Middle frontal gyrus (tissue), 1 donor: ENCODE results near the gene ZSCAN20.

Experiments used
- DNase-seq: peaks from one replicate; pipeline ENCODE4 v3.0.0-alpha.2; 2015; ENCODE audit warnings: low spot score; ENCODE audit errors: extremely low spot score

The ZSCAN20 gene

GRCh38 chr1:33529957-33530356 lies 57.5 kb downstream of the ZSCAN20 start:
- no peak for DNase-seq

DNA sequence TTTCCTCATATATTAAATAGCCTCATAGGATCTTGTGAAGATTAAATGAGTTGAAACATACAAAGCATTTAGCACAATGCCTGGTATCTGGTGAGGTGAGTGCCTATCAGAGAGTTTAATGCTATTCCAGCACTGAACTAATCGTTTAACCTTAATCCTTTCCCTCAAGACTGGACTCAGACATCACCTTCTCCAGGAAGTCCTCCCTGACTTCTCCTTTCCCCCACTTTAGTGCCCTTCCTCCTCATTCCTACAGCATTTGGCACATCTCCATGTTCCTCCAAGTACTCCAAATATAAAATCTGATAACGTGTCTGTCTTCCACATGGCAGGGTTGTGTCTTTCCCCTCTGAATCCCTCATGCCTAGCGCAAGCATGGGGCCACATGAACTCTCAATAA lies 59.8 kb downstream of the ZSCAN20 start:
- DNase-seq: no peak

GRCh38 chr1:33532936-33533335 lies 60.5 kb downstream of the ZSCAN20 start:
- DNase-seq: no peak

DNA sequence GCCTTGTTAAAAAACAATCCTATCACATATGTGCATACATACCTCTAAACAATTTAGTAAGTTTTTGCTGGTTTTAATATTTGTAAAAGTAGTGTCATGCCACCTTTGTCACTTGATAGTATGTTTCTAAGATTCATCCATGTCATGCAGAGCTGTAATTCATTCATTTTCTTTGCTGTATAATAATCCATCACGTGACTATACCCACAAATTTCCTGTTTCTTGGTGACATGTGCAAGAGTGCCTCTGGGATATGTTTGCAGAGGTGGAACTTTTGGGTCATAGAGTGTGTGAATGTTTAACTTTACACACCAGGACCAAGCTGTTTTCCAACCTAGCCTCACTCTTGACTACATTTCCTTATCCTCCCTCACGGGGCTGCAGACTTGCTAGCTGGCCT lies 62.9 kb downstream of the ZSCAN20 start:
- no peak for DNase-seq

DNA sequence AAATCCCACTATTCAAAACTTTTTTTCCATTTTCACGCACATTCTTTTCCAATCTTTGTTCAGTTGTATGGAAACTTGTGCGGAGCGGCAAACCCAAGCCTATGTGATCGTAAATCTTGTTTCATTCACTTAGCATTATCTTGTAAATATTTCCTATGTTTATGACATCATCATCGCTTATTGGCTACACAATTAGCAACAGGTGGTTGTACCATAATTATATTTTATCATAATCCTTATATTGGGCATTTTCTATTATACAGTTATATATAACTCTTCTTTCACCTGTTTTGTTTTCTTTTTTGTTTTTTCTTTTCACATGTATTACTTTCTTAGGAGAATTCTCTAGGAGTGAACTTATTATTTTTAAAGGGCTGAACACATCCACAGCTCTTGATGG lies 65.4 kb downstream of the ZSCAN20 start:
- DNase-seq: no peak

GRCh38 chr1:33541966-33542365 lies 69.5 kb downstream of the ZSCAN20 start:
- DNase-seq: no peak
